Body of pancreas (tissue), 4 donors: Measurements from ENCODE around the gene CFAP46.

ENCODE experiments used
- POLR2A ChIP-seq, 3 donors: fragments of 450-650 bp; IDR thresholded peaks; one replicate each; pipeline ENCODE4 v1.6.1; 2016; ENCODE audit warnings: antibody characterized with exemption in 3 of 3, mild to moderate bottlenecking in 2 of 3
- TF ChIP-seq, protein P1 (sequence below), 7 experiments: fragments of 450-650 bp in 4 of 7; fragments of 200-600 bp in 3 of 7; sonication (generic) in 3 of 7; IDR thresholded peaks; one replicate each; pipeline ENCODE4 v1.5.1; 2016 to 2019; ENCODE audit warnings: antibody characterized with exemption in 7 of 7

- TF ChIP-seq, protein P1, sequence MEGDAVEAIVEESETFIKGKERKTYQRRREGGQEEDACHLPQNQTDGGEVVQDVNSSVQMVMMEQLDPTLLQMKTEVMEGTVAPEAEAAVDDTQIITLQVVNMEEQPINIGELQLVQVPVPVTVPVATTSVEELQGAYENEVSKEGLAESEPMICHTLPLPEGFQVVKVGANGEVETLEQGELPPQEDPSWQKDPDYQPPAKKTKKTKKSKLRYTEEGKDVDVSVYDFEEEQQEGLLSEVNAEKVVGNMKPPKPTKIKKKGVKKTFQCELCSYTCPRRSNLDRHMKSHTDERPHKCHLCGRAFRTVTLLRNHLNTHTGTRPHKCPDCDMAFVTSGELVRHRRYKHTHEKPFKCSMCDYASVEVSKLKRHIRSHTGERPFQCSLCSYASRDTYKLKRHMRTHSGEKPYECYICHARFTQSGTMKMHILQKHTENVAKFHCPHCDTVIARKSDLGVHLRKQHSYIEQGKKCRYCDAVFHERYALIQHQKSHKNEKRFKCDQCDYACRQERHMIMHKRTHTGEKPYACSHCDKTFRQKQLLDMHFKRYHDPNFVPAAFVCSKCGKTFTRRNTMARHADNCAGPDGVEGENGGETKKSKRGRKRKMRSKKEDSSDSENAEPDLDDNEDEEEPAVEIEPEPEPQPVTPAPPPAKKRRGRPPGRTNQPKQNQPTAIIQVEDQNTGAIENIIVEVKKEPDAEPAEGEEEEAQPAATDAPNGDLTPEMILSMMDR (IDR thresholded peaks at IDR 0.05), result no peak
- no peak for TF ChIP-seq POLR2A (IDR thresholded peaks at IDR 0.05)
Observed at GRCh38 chr10:132916956-132917666, 25.3 kb downstream of the CFAP46 start.
